Left ventricle myocardium inferior (tissue), 1 donor: ENCODE measurements around the gene INF2. TPM values are rescaled to one million over a fixed set of nuclear protein-coding genes. Genes with fewer than 3 reads are reported as not detected.
A peak's percentile ranks its signal among the peaks of the same experiment; 100 is the strongest.

Experiments
- DNase-seq: peaks from one replicate; pipeline ENCODE4 v3.0.0-alpha.2; 2020
- H3K27ac ChIP-seq: fragments of 200-600 bp; replicated peaks from 2 replicates; pipeline ENCODE4 v1.8.0; 2021
- H3K27me3 ChIP-seq: fragments of 200-600 bp; 2 replicates; pipeline ENCODE4 v1.8.0; 2021; ENCODE audit warnings: low read depth
- H3K36me3 ChIP-seq: fragments of 200-600 bp; 2 replicates; pipeline ENCODE4 v1.8.0; 2021
- H3K4me1 ChIP-seq: fragments of 200-600 bp; 2 replicates; pipeline ENCODE4 v1.8.0; 2021
- H3K4me3 ChIP-seq: fragments of 200-600 bp; 2 replicates; pipeline ENCODE4 v1.8.0; 2021; ENCODE audit warnings: mild to moderate bottlenecking, moderate library complexity
- H3K9me3 ChIP-seq: fragments of 200-600 bp; replicated peaks from 2 replicates; pipeline ENCODE4 v1.8.0; 2021
- intact Hi-C: fragments of 100-400 bp; cut with micrococcal nuclease; formaldehyde crosslinking; loops from one replicate; pipeline ENCODE4 v1.11.0; 2022
- total RNA-seq: library from RNA; stranded (reverse); fragmentation: NEBNext Ultra II Directional; extraction: Animal tissue kit (Norgen Biotek cat#: 25700); gene quantifications from one replicate; pipeline ENCODE4 v1.2.1, GENCODE V29; 2021
- TF ChIP-seq, protein P1 (sequence below): fragments of 200-600 bp; IDR thresholded peaks from 2 replicates; pipeline ENCODE4 v1.8.0; 2021; ENCODE audit warnings: antibody characterized with exemption, mild to moderate bottlenecking, borderline replicate concordance
- donor health status: DM: no; HTN: yes; CAD: no; lungs with severe emphysema.

INF2 gene
- total RNA-seq, 1 donor from 2014 or later = 28.5 TPM

DNA sequence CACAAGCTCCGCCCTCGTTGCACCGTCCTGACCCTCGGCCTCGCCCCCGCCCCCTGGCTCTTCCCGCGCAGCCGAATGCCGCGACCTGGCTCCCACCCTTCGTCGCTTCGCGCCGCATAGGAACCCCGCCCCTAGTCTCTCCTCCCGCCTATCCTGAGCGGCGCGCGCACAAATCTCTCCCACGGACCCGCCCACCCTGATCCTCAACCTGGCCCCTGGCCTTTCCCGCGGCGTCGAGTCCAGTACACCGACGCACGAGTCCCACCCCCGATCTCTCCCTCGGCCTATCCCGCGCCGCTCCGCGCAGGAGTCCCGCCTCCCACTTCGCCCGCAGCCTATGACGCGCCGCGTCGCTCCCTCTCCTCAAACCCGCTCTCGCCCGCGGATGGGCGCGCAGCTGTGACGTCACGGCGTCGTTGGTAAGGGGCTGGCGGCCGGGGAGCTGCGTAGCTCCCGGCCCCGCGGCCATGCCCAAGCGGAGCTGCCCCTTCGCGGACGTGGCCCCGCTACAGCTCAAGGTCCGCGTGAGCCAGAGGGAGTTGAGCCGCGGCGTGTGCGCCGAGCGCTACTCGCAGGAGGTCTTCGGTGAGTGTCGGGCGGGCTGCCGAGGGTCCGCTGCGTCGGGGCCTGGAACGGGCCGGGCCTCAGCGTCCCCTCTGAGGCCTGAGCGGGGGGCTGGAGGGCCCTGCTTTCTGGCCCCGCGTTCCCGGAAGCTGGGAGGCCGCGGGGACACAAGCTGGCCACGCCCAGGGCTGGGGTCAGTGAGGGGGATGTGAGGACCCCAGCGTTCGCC, 63.5 kb downstream of the INF2 start, which contains the start of gene SIVA1:
SIVA1 (plus strand) TSS at position 413 of the 793 bp plus-strand sequence; CDS start at position 468, 55 bp downstream.
- peaks cover 44% of the 10 kb centered on the region for H3K4me1 ChIP-seq
- peak; percentile 100 for DNase-seq
- TF ChIP-seq, protein P1, sequence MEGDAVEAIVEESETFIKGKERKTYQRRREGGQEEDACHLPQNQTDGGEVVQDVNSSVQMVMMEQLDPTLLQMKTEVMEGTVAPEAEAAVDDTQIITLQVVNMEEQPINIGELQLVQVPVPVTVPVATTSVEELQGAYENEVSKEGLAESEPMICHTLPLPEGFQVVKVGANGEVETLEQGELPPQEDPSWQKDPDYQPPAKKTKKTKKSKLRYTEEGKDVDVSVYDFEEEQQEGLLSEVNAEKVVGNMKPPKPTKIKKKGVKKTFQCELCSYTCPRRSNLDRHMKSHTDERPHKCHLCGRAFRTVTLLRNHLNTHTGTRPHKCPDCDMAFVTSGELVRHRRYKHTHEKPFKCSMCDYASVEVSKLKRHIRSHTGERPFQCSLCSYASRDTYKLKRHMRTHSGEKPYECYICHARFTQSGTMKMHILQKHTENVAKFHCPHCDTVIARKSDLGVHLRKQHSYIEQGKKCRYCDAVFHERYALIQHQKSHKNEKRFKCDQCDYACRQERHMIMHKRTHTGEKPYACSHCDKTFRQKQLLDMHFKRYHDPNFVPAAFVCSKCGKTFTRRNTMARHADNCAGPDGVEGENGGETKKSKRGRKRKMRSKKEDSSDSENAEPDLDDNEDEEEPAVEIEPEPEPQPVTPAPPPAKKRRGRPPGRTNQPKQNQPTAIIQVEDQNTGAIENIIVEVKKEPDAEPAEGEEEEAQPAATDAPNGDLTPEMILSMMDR = no peak
- H3K4me3 ChIP-seq = peak within 1 kb of the TSS; percentile 98
- no peaks in the 10 kb centered on the region for H3K9me3 ChIP-seq
- peak within 1 kb of the TSS; percentile 91 for H3K27ac ChIP-seq
- H3K36me3 ChIP-seq = peaks cover 26% of the 10 kb centered on the region
- intact Hi-C loops = no loop called here
- H3K27me3 ChIP-seq = no peaks in the 10 kb centered on the region

DNA sequence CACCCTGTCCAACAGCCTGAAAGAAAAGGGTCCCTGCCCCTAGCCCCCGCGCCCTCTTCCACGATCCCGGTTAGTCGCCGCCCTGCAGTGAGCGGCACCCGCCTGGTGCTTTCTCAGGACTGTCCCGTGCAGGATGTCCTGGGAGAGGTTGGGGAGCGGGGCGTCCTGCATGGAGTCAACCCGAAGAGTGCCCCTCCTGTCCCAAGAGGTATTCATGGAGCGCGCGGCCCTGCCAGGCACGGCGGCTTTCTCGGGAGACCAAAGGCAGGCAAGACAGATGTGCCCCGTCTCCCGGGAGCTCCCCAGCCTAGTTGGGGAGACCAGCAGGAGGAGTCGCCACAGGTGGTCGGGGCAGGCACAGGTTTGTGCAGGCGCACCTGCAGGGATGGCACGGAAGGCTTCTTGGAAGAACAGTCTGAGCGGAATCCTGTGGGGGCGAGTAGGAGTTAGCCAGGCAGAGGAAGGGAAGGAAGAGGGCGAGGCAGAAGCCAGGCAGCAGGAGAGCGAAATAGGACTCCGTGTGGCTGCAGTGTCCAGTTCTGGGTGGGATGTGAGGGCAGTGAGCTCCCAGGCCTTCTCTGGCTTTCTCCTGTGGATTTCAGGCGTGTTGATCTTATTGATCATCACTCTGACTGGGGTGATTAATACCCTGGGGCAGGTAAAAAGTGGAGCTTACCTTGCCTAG, 64.3 kb downstream of the INF2 start:
- DNase-seq = no peak
- TF ChIP-seq, protein P1 = no peak
- intact Hi-C loops = no loop called here
- peak overlapping the region; percentile 91 for H3K27ac ChIP-seq
- peak overlapping the region; percentile 98 for H3K4me3 ChIP-seq
- peaks cover 33% of the 10 kb centered on the region for H3K36me3 ChIP-seq
- no peaks in the 10 kb centered on the region for H3K9me3 ChIP-seq
- no peaks in the 10 kb centered on the region for H3K27me3 ChIP-seq
- peaks cover 43% of the 10 kb centered on the region for H3K4me1 ChIP-seq

DNA sequence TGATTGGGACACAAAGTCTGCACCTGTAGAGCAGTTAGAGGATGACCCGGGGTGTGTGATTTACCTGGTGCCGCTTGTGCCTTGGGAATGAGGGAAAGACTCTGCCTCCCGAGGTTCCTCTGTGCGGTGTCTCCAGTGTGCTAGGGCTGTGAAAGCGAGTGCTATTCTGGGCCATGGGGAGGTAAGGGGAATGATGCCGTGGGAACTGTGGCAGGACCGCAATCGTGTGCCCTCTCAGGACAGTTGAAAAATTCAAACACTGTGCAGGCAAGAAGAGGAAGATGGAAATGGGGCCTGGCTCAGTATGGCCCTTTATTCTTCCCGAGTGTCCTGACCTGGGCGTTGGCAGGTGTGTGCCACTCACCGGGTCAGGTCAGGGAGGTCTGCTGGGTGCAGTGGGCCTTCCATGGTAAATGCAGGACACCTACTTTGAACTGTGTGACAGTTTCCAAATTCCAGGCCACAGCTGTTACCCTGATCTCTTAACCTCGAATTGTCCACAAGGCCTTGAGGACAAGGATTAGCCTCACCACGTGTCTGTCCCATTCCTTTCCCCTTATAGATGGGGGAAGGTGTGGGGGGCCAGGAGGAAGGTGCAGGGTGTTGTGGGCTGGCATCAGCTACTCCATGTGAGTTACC, 64.9 kb downstream of the INF2 start:
- no peak for DNase-seq
- no peaks in the 10 kb centered on the region for H3K9me3 ChIP-seq
- H3K27me3 ChIP-seq = no peaks in the 10 kb centered on the region
- H3K27ac ChIP-seq = no peak overlapping the region
- intact Hi-C loops = no loop called here
- H3K4me3 ChIP-seq = peak overlapping the region; percentile 98
- H3K36me3 ChIP-seq = peaks cover 39% of the 10 kb centered on the region
- H3K4me1 ChIP-seq = peaks cover 37% of the 10 kb centered on the region
- TF ChIP-seq, protein P1 = no peak

DNA sequence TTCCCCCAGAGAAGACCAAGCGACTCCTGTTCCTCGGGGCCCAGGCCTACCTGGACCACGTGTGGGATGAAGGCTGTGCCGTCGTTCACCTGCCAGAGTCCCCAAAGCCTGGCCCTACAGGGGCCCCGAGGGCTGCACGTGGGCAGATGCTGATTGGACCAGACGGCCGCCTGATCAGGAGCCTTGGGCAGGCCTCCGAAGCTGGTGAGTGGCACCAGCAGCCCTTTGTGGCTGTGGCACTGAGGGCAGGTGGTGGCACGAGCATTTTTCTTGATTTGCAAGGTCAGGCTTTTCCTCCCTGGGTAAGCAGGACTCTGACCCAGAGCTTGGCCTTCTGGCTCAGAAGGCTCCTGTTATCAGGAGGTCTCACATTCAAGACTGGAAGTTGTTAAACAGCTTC, 66.2 kb downstream of the INF2 start:
- intact Hi-C loops = no loop called here
- Histone ChIP-seq H3K27me3 (no peaks in the 10 kb centered on the region), H3K36me3 (peaks cover 50% of the 10 kb centered on the region), H3K9me3 (no peaks in the 10 kb centered on the region), H3K4me1 (peaks cover 35% of the 10 kb centered on the region), H3K27ac (no peak overlapping the region), H3K4me3 (no peak overlapping the region)
- TF ChIP-seq, protein P1 = no peak
- DNase-seq = no peak

DNA sequence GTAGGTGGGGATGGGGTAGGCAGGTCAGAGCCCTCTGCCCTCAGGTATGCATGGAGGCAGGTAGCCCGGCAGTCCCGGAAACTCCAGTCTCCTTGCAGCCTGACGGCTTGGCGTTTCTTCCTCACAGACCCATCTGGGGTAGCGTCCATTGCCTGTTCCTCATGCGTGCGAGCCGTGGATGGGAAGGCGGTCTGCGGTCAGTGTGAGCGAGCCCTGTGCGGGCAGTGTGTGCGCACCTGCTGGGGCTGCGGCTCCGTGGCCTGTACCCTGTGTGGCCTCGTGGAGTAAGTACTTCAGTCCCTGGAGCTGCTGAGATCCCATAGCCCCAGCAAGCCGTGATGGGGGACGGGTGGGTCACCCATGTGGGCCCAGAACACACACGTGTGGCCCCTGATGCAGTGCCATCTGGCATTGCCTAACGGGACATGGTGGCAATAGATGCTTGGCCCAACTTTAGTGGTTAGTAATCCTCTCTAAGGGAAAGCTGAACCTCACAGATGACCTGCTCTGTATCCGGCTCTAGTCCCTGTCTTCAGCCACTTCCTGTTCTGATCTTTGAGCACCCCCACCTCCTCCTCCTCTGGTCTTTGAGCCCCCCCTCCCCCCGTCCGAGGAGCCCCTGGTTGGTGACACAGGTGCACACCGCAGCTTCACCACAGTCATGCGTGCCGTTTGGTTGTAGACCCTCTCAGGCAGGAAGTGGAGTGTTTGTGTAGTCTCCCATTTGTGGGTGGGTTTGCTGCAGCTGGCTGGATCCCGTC, 67.2 kb downstream of the INF2 start:
- TF ChIP-seq, protein P1 = no peak
- peaks cover 56% of the 10 kb centered on the region for H3K36me3 ChIP-seq
- no peak overlapping the region for H3K4me3 ChIP-seq
- intact Hi-C loops = no loop called here
- peaks cover 35% of the 10 kb centered on the region for H3K4me1 ChIP-seq
- DNase-seq = no peak
- no peaks in the 10 kb centered on the region for H3K27me3 ChIP-seq
- no peak overlapping the region for H3K27ac ChIP-seq
- H3K9me3 ChIP-seq = no peaks in the 10 kb centered on the region
